Kidney (tissue), 14 donors: Measurements from ENCODE around the gene IL3RA. TPM values are rescaled to one million over a fixed set of nuclear protein-coding genes. Genes with fewer than 3 reads are reported as not detected.

Experiments used
- DNase-seq, 5 donors: peaks; one replicate each; pipeline ENCODE4 v3.0.0-alpha.2; 2013 to 2020
- FAIRE-seq: peaks from 2 replicates; lab custom pipeline; 2012; peaks lifted over from hg19 to GRCh38; lab: Jason Lieb, UNC
- H3K27ac ChIP-seq, 2 donors: one replicate each; pipeline ENCODE4 v1.7.0; 2013; ENCODE audit warnings: low read depth in 2 of 2, low read length in 2 of 2, inconsistent platforms in 1 of 2
- H3K27me3 ChIP-seq: one replicate; pipeline ENCODE4 v1.7.1; 2013; ENCODE audit warnings: low read length, inconsistent platforms; ENCODE audit not compliant: control insufficient read depth, insufficient read depth
- H3K36me3 ChIP-seq, 3 donors: one replicate each; pipeline versions ENCODE4 v1.7.0 to v1.7.1; 2013; ENCODE audit warnings: low read length in 3 of 3, control low read depth in 1 of 3, inconsistent platforms in 1 of 3; ENCODE audit not compliant: insufficient read depth in 3 of 3, control insufficient read depth in 2 of 3
- H3K4me1 ChIP-seq, 3 donors: one replicate each; pipeline versions ENCODE4 v1.7.0 to v1.7.1; 2013; ENCODE audit warnings: low read length in 3 of 3, inconsistent platforms in 1 of 3, low read depth in 1 of 3; ENCODE audit not compliant: control insufficient read depth in 2 of 3, insufficient read depth in 2 of 3
- H3K4me3 ChIP-seq, 3 donors: one replicate each; pipeline versions ENCODE4 v1.7.0 to v1.8.1; 2013; ENCODE audit warnings: low read length in 3 of 3, control low read depth in 1 of 3, inconsistent platforms in 1 of 3
- H3K9ac ChIP-seq, 3 donors: one replicate each; pipeline versions ENCODE4 v1.7.0 to v1.7.1; 2013; ENCODE audit warnings: low read length in 3 of 3, control low read depth in 1 of 3, inconsistent platforms in 1 of 3
- H3K9me3 ChIP-seq, 3 donors: one replicate each; pipeline versions ENCODE4 v1.7.0 to v1.7.1; 2013; ENCODE audit warnings: low read length in 3 of 3, control low read depth in 1 of 3, inconsistent platforms in 1 of 3; ENCODE audit not compliant: control insufficient read depth in 2 of 3, insufficient read depth in 1 of 3
- intact Hi-C: fragments of 100-400 bp; cut with DNase I; formaldehyde crosslinking; loops from one replicate; pipeline ENCODE4 v1.11.1; 2022
- polyA plus RNA-seq: library from polyadenylated mRNA; stranded (reverse); fragments of 350-450 nt; fragmentation: Illumina TruSeq; extraction: RNeasy Lipid Tissue Mini Kit (QIAGEN cat#74804); gene quantifications from one replicate; pipeline ENCODE4 v1.2.3, GENCODE V29; 2014; ENCODE audit warnings: low read depth, low replicate concordance; ENCODE audit not compliant: insufficient read depth
- total RNA-seq: library from RNA; stranded (reverse); fragmentation: NEBNext Ultra II Directional; extraction: Animal tissue kit (Norgen Biotek cat#: 25700); gene quantifications from one replicate; pipeline ENCODE4 v1.2.1, GENCODE V29; 2021
- TF ChIP-seq, protein P1 (sequence below): IDR thresholded peaks from 3 replicates; pipeline ENCODE4 v1.5.1; 2012; ENCODE audit warnings: mild to moderate bottlenecking, moderate library complexity, borderline replicate concordance; ENCODE audit not compliant: insufficient read depth; ENCODE audit errors: extremely low read depth
- donor health status: control.
- donor health status: control.
- donor health status: control.
- donor health status: control.
- donor health status: control.
- donor health status: DM: yes; HTN: yes; CAD: no.
- donor health status: Normal renal cell carcinoma (clear cell type).

IL3RA gene
- total and polyA plus RNA-seq, 2 donors from 2014 or later = 4.6 to 10.2 TPM

DNA sequence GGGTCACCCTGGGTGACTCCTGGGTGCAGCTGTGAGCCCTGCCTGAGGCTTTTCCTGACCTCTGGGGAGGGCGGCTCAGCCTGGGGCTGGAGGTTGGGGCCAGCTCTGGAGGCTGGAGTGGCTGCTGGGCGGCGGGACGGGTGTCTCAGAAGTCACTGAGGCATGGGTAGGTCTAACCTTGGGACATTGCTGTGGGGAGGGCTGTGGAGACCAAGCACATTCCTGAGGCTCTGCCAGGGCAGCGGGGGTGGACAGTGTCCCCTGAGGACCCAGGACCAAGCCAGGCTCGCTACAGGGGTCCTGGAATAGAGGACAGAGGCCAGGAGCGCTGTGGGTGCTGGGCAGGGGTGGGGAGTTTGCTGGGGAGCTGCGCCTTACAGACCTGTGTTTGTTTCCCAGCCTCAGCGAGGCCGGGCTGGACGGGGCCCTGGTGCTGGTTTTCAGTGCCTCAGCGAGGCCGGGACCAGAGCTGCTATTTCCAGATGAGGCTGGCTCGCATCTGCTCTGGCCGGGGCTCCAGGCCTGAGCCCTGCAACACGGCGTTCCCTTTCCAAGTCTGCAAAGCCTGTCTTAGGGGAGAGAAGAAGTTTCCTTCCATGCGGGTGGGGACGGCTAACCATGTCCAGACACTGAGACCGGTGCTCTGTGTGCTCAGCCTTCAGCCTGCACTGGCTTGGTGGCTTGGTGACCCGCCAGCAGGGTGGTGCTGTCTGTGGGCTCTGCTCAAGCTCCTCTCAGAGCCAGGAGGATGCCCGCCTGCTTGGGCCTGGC lies 58.3 kb downstream of the IL3RA start:
- DNase-seq = peak in 4 of 5 donors; percentile 44 to 82 (median 60)
- Histone ChIP-seq H3K27ac (peak overlapping the region; percentile 58 to 89), H3K9ac (no peak overlapping the region), H3K4me1 (peaks cover 0 to 6% (median 4%) of the 10 kb centered on the region in 3 donors), H3K4me3 (peak overlapping the region in 1 of 3 donors; percentile 26), H3K27me3 (no peaks in the 10 kb centered on the region), H3K36me3 (peaks cover 0 to 8% (median 0%) of the 10 kb centered on the region in 3 donors), H3K9me3 (no peaks in the 10 kb centered on the region)
- intact Hi-C loops = loop anchor here (10.0 kb wide), 1 partner anchor 50 kb away; no protein-coding TSS in a partner anchor
- TF ChIP-seq, protein P1, sequence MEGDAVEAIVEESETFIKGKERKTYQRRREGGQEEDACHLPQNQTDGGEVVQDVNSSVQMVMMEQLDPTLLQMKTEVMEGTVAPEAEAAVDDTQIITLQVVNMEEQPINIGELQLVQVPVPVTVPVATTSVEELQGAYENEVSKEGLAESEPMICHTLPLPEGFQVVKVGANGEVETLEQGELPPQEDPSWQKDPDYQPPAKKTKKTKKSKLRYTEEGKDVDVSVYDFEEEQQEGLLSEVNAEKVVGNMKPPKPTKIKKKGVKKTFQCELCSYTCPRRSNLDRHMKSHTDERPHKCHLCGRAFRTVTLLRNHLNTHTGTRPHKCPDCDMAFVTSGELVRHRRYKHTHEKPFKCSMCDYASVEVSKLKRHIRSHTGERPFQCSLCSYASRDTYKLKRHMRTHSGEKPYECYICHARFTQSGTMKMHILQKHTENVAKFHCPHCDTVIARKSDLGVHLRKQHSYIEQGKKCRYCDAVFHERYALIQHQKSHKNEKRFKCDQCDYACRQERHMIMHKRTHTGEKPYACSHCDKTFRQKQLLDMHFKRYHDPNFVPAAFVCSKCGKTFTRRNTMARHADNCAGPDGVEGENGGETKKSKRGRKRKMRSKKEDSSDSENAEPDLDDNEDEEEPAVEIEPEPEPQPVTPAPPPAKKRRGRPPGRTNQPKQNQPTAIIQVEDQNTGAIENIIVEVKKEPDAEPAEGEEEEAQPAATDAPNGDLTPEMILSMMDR = no peak
- no peak for FAIRE-seq

DNA sequence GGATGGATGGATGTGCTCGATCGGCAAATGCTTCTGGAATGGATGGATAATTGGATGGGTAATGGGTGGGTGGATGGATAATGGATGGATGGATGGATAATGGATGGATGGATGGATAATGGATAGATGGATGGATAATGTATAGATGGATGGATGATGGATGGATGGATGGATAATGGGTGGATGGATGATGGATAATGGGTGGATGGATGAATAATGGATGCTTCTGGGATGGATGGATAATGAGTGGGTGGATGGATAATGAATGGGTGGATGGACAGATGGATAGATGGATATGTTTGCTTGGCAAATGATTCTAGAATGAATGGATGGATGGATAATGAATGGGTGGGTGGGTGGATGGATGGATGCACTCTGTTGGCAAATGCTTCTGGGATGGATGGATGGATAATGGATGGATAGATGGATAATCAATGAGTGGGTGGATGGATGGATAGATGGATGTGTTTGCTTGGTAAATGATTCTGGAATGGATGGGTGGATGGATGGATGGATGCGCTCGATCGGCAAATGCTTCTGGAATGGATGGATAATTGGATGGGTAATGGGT lies 59.1 kb downstream of the IL3RA start:
- peak in 2 of 5 donors; percentile 9 to 13 for DNase-seq
- TF ChIP-seq, protein P1 = no peak
- Histone ChIP-seq H3K9ac (no peak overlapping the region), H3K36me3 (peaks cover 0 to 8% (median 2%) of the 10 kb centered on the region in 3 donors), H3K4me3 (peak overlapping the region in 1 of 3 donors; percentile 26), H3K27ac (no peak overlapping the region), H3K9me3 (no peaks in the 10 kb centered on the region), H3K27me3 (no peaks in the 10 kb centered on the region), H3K4me1 (peaks cover 0 to 3% (median 1%) of the 10 kb centered on the region in 3 donors)
- intact Hi-C loops = loop anchor here (10.0 kb wide), 1 partner anchor 49 kb away; no protein-coding TSS in a partner anchor
- FAIRE-seq = no peak

DNA sequence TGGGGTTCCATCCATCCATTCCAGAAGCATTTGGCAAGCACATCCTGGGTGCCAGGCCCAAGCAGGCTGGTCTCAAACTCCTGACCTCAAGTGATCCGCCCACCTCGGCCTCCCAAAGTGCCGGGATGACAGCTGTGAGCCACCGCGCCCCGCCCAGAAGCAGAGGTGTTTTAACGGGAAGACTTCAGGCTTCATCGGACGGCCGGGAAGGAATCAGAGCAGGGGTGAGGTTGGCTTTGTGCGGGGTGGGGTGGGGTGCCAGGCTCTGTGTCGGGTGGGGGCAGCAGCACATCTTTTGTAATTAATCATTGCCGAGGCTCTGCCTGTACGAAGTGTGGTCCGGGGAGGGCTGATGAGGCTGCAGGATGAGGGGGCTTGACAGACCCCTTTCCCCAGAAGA lies 60.4 kb downstream of the IL3RA start:
- intact Hi-C loops = loop anchor here (10.0 kb wide), 1 partner anchor 48 kb away; no protein-coding TSS in a partner anchor
- TF ChIP-seq, protein P1 = no peak
- no peak overlapping the region for H3K4me3 ChIP-seq
- DNase-seq = peak in 2 of 5 donors; percentile 44 to 55
- peaks cover 0 to 3% (median 2%) of the 10 kb centered on the region in 3 donors for H3K36me3 ChIP-seq
- H3K27ac ChIP-seq = no peak overlapping the region
- no peaks in the 10 kb centered on the region for H3K27me3 ChIP-seq
- no peaks in the 10 kb centered on the region for H3K9me3 ChIP-seq
- FAIRE-seq = no peak
- no peaks in the 10 kb centered on the region for H3K4me1 ChIP-seq
- H3K9ac ChIP-seq = no peak overlapping the region
